Keratinocyte (primary cell): ENCODE results near the gene ENTPD6.

Source experiments
- EZH2 ChIP-seq: IDR thresholded peaks from one replicate; pipeline ENCODE4 v1.6.1; 2012; ENCODE audit warnings: inconsistent platforms, mild to moderate bottlenecking, low read length, moderate library complexity
- TF ChIP-seq, protein P1 (sequence below), 3 experiments: IDR thresholded peaks in 1 of 3; conservative IDR thresholded peaks in 1 of 3; optimal IDR thresholded peaks in 1 of 3; 2 replicates in 2 of 3; 3 replicates in 1 of 3; pipeline versions ENCODE3 to v1.5.1; 2011; ENCODE audit warnings: low read length in 3 of 3, mild to moderate bottlenecking in 3 of 3, moderate library complexity in 2 of 3, control low read depth in 1 of 3, inconsistent platforms in 1 of 3; ENCODE audit not compliant: insufficient read depth in 2 of 3; ENCODE audit errors: extremely low read depth in 1 of 3

DNA sequence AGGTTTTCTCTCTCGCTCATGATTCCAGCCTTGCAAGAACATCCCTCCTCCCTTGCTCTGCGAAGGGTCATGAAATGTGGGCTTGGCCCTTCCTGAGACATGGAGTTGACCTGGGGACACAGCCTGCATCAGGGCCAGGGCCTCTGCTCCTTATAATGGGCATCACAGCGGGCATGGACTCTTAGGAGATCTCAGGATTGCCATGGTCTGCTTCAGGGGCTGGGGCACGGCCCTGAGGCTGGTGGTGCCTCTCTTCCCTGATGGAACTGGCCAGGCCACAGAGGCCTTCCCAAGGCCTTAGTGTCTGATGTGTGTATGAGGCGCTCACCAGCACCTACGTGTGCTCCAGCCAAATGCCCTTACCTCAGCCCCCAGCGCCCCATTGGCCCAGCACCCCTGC is 23.9 kb downstream of the ENTPD6 start:
- TF ChIP-seq, protein P1, sequence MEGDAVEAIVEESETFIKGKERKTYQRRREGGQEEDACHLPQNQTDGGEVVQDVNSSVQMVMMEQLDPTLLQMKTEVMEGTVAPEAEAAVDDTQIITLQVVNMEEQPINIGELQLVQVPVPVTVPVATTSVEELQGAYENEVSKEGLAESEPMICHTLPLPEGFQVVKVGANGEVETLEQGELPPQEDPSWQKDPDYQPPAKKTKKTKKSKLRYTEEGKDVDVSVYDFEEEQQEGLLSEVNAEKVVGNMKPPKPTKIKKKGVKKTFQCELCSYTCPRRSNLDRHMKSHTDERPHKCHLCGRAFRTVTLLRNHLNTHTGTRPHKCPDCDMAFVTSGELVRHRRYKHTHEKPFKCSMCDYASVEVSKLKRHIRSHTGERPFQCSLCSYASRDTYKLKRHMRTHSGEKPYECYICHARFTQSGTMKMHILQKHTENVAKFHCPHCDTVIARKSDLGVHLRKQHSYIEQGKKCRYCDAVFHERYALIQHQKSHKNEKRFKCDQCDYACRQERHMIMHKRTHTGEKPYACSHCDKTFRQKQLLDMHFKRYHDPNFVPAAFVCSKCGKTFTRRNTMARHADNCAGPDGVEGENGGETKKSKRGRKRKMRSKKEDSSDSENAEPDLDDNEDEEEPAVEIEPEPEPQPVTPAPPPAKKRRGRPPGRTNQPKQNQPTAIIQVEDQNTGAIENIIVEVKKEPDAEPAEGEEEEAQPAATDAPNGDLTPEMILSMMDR (optimal IDR thresholded peaks at IDR 0.05 in 1 of 3, IDR thresholded peaks at IDR 0.05 in 1 of 3, conservative IDR thresholded peaks at IDR 0.05 in 1 of 3; ENCODE audit: extremely low read depth in 1 of 3, insufficient read depth in 2 of 3, low read length in 3 of 3): no peak
- no peak for TF ChIP-seq EZH2
